ENCODE data around the gene IL16.

Gene IL16

GRCh38 chr15:81338170-81339007 is 141.7 kb downstream of the IL16 start:
- no peaks in the 10 kb centered on the region for H3K4me1 ChIP-seq (ENCODE audit: low read length)
- H3K36me3 ChIP-seq (replicated peaks; ENCODE audit: insufficient read depth, low read length) = no peaks in the 10 kb centered on the region
- H3K9ac ChIP-seq (ENCODE audit: low read length) = no peak overlapping the region
- no peak overlapping the region for H2AFZ ChIP-seq (ENCODE audit: low read length)
- H3K9me3 ChIP-seq (replicated peaks; ENCODE audit: insufficient read depth, low read length) = no peaks in the 10 kb centered on the region
- H3F3A ChIP-seq (ENCODE audit: insufficient read depth, low read length) = no peaks in the 10 kb centered on the region
- H3K27me3 ChIP-seq (replicated peaks; ENCODE audit: insufficient read depth, low read length) = no peaks in the 10 kb centered on the region
- H4K20me1 ChIP-seq (ENCODE audit: insufficient read depth, low read length) = no peaks in the 10 kb centered on the region
- TF ChIP-seq CTCF (IDR thresholded peaks at IDR 0.05; ENCODE audit: low read length) (no peak), EZH2 (optimal IDR thresholded peaks at IDR 0.05; ENCODE audit: low read depth, low read length) (no peak), EZH2phosphoT487 (IDR thresholded peaks at IDR 0.05; ENCODE audit: low read length) (no peak)
- H3K9me2 ChIP-seq (replicated peaks; ENCODE audit: insufficient read depth, low read length) = no peaks in the 10 kb centered on the region
- no peak for DNase-seq
- H3K27ac ChIP-seq (ENCODE audit: low read length) = no peak overlapping the region
- H3K79me2 ChIP-seq (ENCODE audit: low read length) = no peaks in the 10 kb centered on the region
- H3K4me3 ChIP-seq (ENCODE audit: low read length) = no peak overlapping the region
- no peak overlapping the region for H3K4me2 ChIP-seq (ENCODE audit: low read depth, low read length)

- Histone ChIP-seq H3K4me2 (ENCODE audit: low read depth, low read length) (no peak overlapping the region), H3K36me3 (replicated peaks; ENCODE audit: insufficient read depth, low read length) (no peaks in the 10 kb centered on the region), H4K20me1 (ENCODE audit: insufficient read depth, low read length) (no peaks in the 10 kb centered on the region), H2AFZ (ENCODE audit: low read length) (no peak overlapping the region), H3K79me2 (ENCODE audit: low read length) (no peaks in the 10 kb centered on the region), H3K27me3 (replicated peaks; ENCODE audit: insufficient read depth, low read length) (no peaks in the 10 kb centered on the region), H3K9me2 (replicated peaks; ENCODE audit: insufficient read depth, low read length) (no peaks in the 10 kb centered on the region), H3K9me3 (replicated peaks; ENCODE audit: insufficient read depth, low read length) (no peaks in the 10 kb centered on the region), H3K4me3 (ENCODE audit: low read length) (no peak overlapping the region), H3K4me1 (ENCODE audit: low read length) (no peaks in the 10 kb centered on the region), H3K9ac (ENCODE audit: low read length) (no peak overlapping the region), H3F3A (ENCODE audit: insufficient read depth, low read length) (no peaks in the 10 kb centered on the region), H3K27ac (ENCODE audit: low read length) (no peak overlapping the region)
- DNase-seq = no peak
- no peak for TF ChIP-seq EZH2 (optimal IDR thresholded peaks at IDR 0.05; ENCODE audit: low read depth, low read length)
- TF ChIP-seq EZH2phosphoT487 (IDR thresholded peaks at IDR 0.05; ENCODE audit: low read length) = no peak
- TF ChIP-seq CTCF (IDR thresholded peaks at IDR 0.05; ENCODE audit: low read length) = no peak
Observed at GRCh38 chr15:81339321-81339720, 142.6 kb downstream of the IL16 start.

- DNase-seq = no peak
- TF ChIP-seq EZH2phosphoT487 (IDR thresholded peaks at IDR 0.05; ENCODE audit: low read length) (no peak), EZH2 (optimal IDR thresholded peaks at IDR 0.05; ENCODE audit: low read depth, low read length) (no peak), CTCF (IDR thresholded peaks at IDR 0.05; ENCODE audit: low read length) (no peak)
Observed at GRCh38 chr15:81339851-81340250, 143.2 kb downstream of the IL16 start.

More at GRCh38 chr15:81339851-81340250, 143.2 kb downstream of the IL16 start:
- H3K9me2 ChIP-seq (replicated peaks; ENCODE audit: insufficient read depth, low read length) = no peaks in the 10 kb centered on the region
- H3K9me3 ChIP-seq (replicated peaks; ENCODE audit: insufficient read depth, low read length) = no peaks in the 10 kb centered on the region
- H3K79me2 ChIP-seq (ENCODE audit: low read length) = no peaks in the 10 kb centered on the region
- no peaks in the 10 kb centered on the region for H3K27me3 ChIP-seq (replicated peaks; ENCODE audit: insufficient read depth, low read length)
- H4K20me1 ChIP-seq (ENCODE audit: insufficient read depth, low read length) = no peaks in the 10 kb centered on the region
- H3K27ac ChIP-seq (ENCODE audit: low read length) = no peak overlapping the region
- H3K9ac ChIP-seq (ENCODE audit: low read length) = no peak overlapping the region
- H3K4me2 ChIP-seq (ENCODE audit: low read depth, low read length) = no peak overlapping the region
- no peaks in the 10 kb centered on the region for H3K36me3 ChIP-seq (replicated peaks; ENCODE audit: insufficient read depth, low read length)
- H2AFZ ChIP-seq (ENCODE audit: low read length) = no peak overlapping the region
- H3F3A ChIP-seq (ENCODE audit: insufficient read depth, low read length) = no peaks in the 10 kb centered on the region
- H3K4me1 ChIP-seq (ENCODE audit: low read length) = no peaks in the 10 kb centered on the region
- no peak overlapping the region for H3K4me3 ChIP-seq (ENCODE audit: low read length)
